GM12874 (cell line): ENCODE results near the gene CELF6.

Source experiments
- TF ChIP-seq, protein P1 (sequence below): IDR thresholded peaks from 2 replicates; pipeline ENCODE4 v1.5.1; 2011; ENCODE audit warnings: low read depth, mild to moderate bottlenecking, control low read depth, low read length, moderate library complexity; ENCODE audit not compliant: insufficient read depth

Gene CELF6

GRCh38 chr15:72304596-72304995, 15.4 kb downstream of the CELF6 start:
- TF ChIP-seq, protein P1, sequence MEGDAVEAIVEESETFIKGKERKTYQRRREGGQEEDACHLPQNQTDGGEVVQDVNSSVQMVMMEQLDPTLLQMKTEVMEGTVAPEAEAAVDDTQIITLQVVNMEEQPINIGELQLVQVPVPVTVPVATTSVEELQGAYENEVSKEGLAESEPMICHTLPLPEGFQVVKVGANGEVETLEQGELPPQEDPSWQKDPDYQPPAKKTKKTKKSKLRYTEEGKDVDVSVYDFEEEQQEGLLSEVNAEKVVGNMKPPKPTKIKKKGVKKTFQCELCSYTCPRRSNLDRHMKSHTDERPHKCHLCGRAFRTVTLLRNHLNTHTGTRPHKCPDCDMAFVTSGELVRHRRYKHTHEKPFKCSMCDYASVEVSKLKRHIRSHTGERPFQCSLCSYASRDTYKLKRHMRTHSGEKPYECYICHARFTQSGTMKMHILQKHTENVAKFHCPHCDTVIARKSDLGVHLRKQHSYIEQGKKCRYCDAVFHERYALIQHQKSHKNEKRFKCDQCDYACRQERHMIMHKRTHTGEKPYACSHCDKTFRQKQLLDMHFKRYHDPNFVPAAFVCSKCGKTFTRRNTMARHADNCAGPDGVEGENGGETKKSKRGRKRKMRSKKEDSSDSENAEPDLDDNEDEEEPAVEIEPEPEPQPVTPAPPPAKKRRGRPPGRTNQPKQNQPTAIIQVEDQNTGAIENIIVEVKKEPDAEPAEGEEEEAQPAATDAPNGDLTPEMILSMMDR: no peak

GRCh38 chr15:72302955-72303354, 17.0 kb downstream of the CELF6 start:
- TF ChIP-seq, protein P1: no peak

- TF ChIP-seq, protein P1: no peak
Measured at GRCh38 chr15:72289597-72290325, 30.2 kb downstream of the CELF6 start.

DNA sequence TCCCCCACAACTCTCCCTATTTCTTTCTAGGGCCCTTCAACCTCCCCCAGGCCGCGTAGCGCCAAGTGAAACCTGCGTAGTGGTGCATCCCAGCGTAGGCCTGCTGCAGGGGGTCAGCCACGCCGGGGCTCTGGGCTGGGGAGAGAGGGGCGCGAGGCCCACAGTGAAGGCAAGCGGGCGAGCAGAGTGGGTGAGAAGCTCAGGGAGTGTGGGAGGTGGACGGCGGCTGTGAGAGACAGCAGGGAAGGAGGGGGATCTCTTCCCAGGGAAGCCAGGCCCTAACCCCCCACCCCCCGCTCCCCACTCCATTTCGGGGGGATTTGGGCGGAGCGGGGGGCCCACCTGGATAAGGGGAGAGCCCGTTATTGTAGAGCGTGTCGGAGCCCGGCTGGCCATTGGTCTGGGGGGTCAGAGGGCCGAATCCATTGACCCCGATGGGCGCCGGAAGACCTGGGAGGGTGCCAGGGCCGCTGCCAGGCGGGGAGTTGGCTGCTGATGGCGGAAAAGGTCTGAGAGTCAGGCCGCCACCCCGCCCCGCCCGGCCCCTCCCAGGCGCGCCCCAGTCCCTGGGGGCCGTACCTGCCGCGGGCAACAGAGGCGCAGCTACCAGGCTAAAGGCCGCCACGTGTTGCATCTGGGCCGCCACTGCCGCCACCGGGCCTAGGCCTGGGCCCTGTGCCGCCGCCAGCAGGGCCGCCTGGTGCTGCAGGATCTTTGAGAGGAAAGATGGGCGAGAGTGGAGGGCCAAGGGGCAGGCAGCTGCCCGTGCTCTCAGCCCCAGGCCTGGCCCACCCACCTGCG, 31.0 kb downstream of the CELF6 start:
- TF ChIP-seq, protein P1: no peak

GRCh38 chr15:72285927-72286516, 33.9 kb downstream of the CELF6 start:
- TF ChIP-seq, protein P1: peak; percentile 44

GRCh38 chr15:72285402-72285801, 34.6 kb downstream of the CELF6 start:
- TF ChIP-seq, protein P1: no peak

GRCh38 chr15:72284781-72285180, 35.2 kb downstream of the CELF6 start:
- TF ChIP-seq, protein P1: no peak
